Colonic mucosa (tissue), 4 donors: ENCODE results near the gene GALM. TPM values are rescaled to one million over a fixed set of nuclear protein-coding genes. Genes with fewer than 3 reads are reported as not detected.

Experiments
- DNase-seq: peaks from one replicate; pipeline ENCODE4 v3.0.0-alpha.2; 2020
- H3K27ac ChIP-seq: fragments of 200-600 bp; one replicate; pipeline ENCODE4 v1.8.0; 2021
- H3K27me3 ChIP-seq: fragments of 200-600 bp; one replicate; pipeline ENCODE4 v1.8.0; 2021
- H3K36me3 ChIP-seq: fragments of 200-600 bp; one replicate; pipeline ENCODE4 v1.8.0; 2021
- H3K4me1 ChIP-seq: fragments of 200-600 bp; one replicate; pipeline ENCODE4 v1.8.0; 2021; ENCODE audit warnings: mild to moderate bottlenecking
- H3K4me3 ChIP-seq: fragments of 200-600 bp; one replicate; pipeline ENCODE4 v1.8.0; 2021
- H3K9ac ChIP-seq, 2 donors: one replicate each; pipeline ENCODE4 v1.7.0; 2013; ENCODE audit warnings: control low read depth in 2 of 2, low read depth in 2 of 2, low read length in 2 of 2
- H3K9me3 ChIP-seq: fragments of 200-600 bp; one replicate; pipeline ENCODE4 v1.8.0; 2021
- CTCF ChIP-seq: fragments of 200-600 bp; IDR thresholded peaks from one replicate; pipeline ENCODE4 v1.8.0; 2022; ENCODE audit warnings: antibody characterized with exemption, mild to moderate bottlenecking
- intact Hi-C: fragments of 100-400 bp; cut with DNase I; formaldehyde crosslinking; loops from one replicate; pipeline ENCODE4 v1.14.1; 2022
- total RNA-seq, 2 donors: library from RNA; stranded (reverse); fragmentation: NEBNext Ultra II Directional in 1 of 2; extraction: Animal tissue kit (Norgen Biotek cat#: 25700) in 1 of 2; gene quantifications; one replicate each; pipeline ENCODE4 v1.2.1, GENCODE V29; 2021
- donor health status: healthy.
- donor health status: DM: no; HTN: no; CAD: no.
- donor health status: DM: no; HTN: no; CAD: no.

GALM gene
- total RNA-seq, 2 donors from 2014 or later, result 47.9 to 68.8 TPM

GRCh38 chr2:38763228-38763627, 97.3 kb downstream of the GALM start:
- Histone ChIP-seq H3K9me3 (no peaks in the 10 kb centered on the region), H3K4me1 (no peaks in the 10 kb centered on the region), H3K4me3 (no peak overlapping the region), H3K36me3 (no peaks in the 10 kb centered on the region), H3K27me3 (no peaks in the 10 kb centered on the region), H3K27ac (no peak overlapping the region), H3K9ac (no peak overlapping the region)
- no peak for TF ChIP-seq CTCF
- intact Hi-C loops, result no loop called here
- no peak for DNase-seq

DNA sequence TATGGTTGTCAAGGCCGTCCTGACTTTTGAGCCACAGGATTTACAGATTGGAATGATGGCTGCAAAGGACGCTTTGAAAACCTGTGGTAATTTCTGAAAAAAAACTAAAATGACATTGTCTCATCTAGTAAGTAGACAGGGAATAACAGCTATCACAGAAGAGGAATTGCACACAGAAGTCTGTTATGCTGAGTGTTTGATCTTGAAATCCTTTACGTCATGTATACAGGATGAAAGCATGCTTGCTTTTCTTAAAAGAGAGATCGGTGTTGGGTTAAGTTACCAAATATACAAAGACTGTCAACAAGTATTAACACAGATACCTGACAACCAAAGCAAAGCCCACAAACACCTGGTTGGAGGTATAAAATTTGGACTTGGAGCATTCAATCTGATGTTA, 97.8 kb downstream of the GALM start:
- no peak for DNase-seq
- intact Hi-C loops, result no loop called here
- H3K9ac ChIP-seq, result no peak overlapping the region
- no peaks in the 10 kb centered on the region for H3K9me3 ChIP-seq
- no peaks in the 10 kb centered on the region for H3K36me3 ChIP-seq
- no peak overlapping the region for H3K27ac ChIP-seq
- no peak overlapping the region for H3K4me3 ChIP-seq
- no peaks in the 10 kb centered on the region for H3K27me3 ChIP-seq
- H3K4me1 ChIP-seq, result no peaks in the 10 kb centered on the region
- no peak for TF ChIP-seq CTCF

DNA sequence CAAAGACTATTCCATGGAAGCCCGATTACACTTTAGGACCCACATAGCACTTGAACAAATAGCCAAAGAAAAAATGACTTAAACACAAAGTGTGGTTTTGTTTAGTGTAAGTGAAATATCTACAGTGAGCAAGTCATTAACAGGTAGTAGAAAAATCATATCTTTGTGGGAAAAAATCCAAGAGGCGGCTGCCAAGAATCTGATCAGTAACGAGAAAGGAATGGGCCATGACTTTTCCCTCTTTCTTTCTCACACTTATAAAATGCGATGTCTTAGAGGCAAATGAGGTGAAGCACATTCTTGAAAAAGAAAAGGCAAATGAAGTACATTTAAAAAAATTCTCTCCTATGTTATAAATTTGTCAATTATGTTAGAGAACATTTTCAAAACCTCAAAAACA, 99.2 kb downstream of the GALM start:
- TF ChIP-seq CTCF, result no peak
- H3K4me1 ChIP-seq, result no peaks in the 10 kb centered on the region
- H3K9me3 ChIP-seq, result no peaks in the 10 kb centered on the region
- H3K27ac ChIP-seq, result no peak overlapping the region
- no peaks in the 10 kb centered on the region for H3K27me3 ChIP-seq
- intact Hi-C loops, result no loop called here
- H3K4me3 ChIP-seq, result no peak overlapping the region
- H3K36me3 ChIP-seq, result no peaks in the 10 kb centered on the region
- no peak overlapping the region for H3K9ac ChIP-seq
- DNase-seq, result no peak

GRCh38 chr2:38765551-38765950, 99.6 kb downstream of the GALM start:
- Histone ChIP-seq H3K9me3 (no peaks in the 10 kb centered on the region), H3K36me3 (no peaks in the 10 kb centered on the region), H3K27ac (no peak overlapping the region), H3K27me3 (no peaks in the 10 kb centered on the region), H3K4me1 (no peaks in the 10 kb centered on the region), H3K9ac (no peak overlapping the region), H3K4me3 (no peak overlapping the region)
- TF ChIP-seq CTCF, result no peak
- no peak for DNase-seq
- intact Hi-C loops, result no loop called here

GRCh38 chr2:38771632-38772031, 105.7 kb downstream of the GALM start:
- TF ChIP-seq CTCF, result no peak
- H3K36me3 ChIP-seq, result no peaks in the 10 kb centered on the region
- intact Hi-C loops, result no loop called here
- H3K27me3 ChIP-seq, result peaks cover 5% of the 10 kb centered on the region
- no peak for DNase-seq
- H3K27ac ChIP-seq, result no peak overlapping the region
- H3K4me3 ChIP-seq, result no peak overlapping the region
- no peaks in the 10 kb centered on the region for H3K4me1 ChIP-seq
- H3K9me3 ChIP-seq, result no peaks in the 10 kb centered on the region
- no peak overlapping the region for H3K9ac ChIP-seq
